SU-DHL-6 (cell line): Measurements from ENCODE around the gene RASA2.

Source experiments
- EZH2phosphoT487 ChIP-seq: fragments of 200-600 bp; sonication (generic), shearing (Covaris generic); conservative IDR thresholded peaks from 2 replicates; pipeline ENCODE4 v1.6.1; 2018; ENCODE audit warnings: mild to moderate bottlenecking, antibody characterized with exemption, low read length, moderate library complexity, mixed read lengths
- TF ChIP-seq, protein P1 (sequence below): fragments of 200-600 bp; sonication (generic); IDR thresholded peaks from one replicate; pipeline ENCODE4 v1.5.1; 2017; ENCODE audit warnings: antibody characterized with exemption, mild to moderate bottlenecking, low read length, moderate library complexity; ENCODE audit not compliant: insufficient read depth, poor library complexity, severe bottlenecking

DNA sequence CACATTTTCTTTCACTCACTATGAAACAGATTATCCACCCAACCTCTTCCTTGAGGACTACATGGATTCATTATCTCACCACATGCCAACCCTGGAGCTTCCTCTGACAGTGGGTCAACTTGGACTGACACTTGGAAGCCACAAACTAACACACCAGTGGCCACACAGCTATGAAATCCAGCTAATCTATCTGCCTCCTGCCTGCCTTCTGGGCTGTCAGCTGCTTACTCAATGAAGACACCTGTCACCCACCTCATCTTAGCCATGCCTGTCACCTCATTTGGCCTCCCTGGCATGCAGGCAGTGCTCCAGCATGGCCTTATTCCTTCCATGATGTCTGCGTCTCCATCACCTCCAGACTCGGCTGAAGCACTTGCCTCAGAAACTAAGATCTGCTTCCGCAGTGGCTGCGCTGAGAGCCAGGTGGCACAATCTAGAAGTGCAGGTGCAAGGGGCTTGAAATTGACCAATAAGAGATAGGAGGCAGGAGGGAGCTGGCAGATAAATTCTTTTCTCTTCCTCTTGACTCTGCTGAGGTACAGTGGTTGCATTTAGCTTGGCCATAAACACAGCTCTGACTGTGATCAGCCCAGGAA, 146.1 kb downstream of the RASA2 start:
- TF ChIP-seq, protein P1, sequence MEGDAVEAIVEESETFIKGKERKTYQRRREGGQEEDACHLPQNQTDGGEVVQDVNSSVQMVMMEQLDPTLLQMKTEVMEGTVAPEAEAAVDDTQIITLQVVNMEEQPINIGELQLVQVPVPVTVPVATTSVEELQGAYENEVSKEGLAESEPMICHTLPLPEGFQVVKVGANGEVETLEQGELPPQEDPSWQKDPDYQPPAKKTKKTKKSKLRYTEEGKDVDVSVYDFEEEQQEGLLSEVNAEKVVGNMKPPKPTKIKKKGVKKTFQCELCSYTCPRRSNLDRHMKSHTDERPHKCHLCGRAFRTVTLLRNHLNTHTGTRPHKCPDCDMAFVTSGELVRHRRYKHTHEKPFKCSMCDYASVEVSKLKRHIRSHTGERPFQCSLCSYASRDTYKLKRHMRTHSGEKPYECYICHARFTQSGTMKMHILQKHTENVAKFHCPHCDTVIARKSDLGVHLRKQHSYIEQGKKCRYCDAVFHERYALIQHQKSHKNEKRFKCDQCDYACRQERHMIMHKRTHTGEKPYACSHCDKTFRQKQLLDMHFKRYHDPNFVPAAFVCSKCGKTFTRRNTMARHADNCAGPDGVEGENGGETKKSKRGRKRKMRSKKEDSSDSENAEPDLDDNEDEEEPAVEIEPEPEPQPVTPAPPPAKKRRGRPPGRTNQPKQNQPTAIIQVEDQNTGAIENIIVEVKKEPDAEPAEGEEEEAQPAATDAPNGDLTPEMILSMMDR = no peak
- no peak for TF ChIP-seq EZH2phosphoT487
